Activated naive CD8-positive, alpha-beta T cell treated with anti-CD3 and anti-CD28 coated beads, Interleukin-2, amount 10 ng/mL, durations not matched to agents 7 days and 5 days (primary cell): ENCODE measurements around the gene NPTN. TPM values are rescaled to one million over a fixed set of nuclear protein-coding genes. Genes with fewer than 3 reads are reported as not detected.
"Not testable (repeated sequence)": the region's sequence is repeated elsewhere in the genome, so short reads cannot be mapped to it uniquely, and the experiment has no call there.

Experiments used
- ATAC-seq: fragments of 150-1000 bp; cut with Tn5 transposase; one replicate; pipeline ENCODE4 v1.10.0; 2021; ENCODE audit warnings: low read depth, moderate library complexity
- POLR2A ChIA-PET: fragments of 350-600 bp; sonication (Branson Sonifier 250); formaldehyde crosslinking; loops from one replicate; lab custom pipeline; 2021; ENCODE audit warnings: antibody characterized with exemption; lab: Charles Lee
- DNase-seq: peaks from one replicate; pipeline ENCODE4 v3.0.0; 2021
- H3K27ac Mint-ChIP-seq: one replicate; pipeline ENCODE4 v1.8.0; 2022; ENCODE audit warnings: mild to moderate bottlenecking, mixed read lengths
- H3K27me3 Mint-ChIP-seq: one replicate; pipeline ENCODE4 v1.8.0; 2022; ENCODE audit warnings: mild to moderate bottlenecking, moderate library complexity, mixed read lengths
- H3K36me3 Mint-ChIP-seq: one replicate; pipeline ENCODE4 v1.8.0; 2021; ENCODE audit warnings: mild to moderate bottlenecking, mixed read lengths
- H3K4me1 Mint-ChIP-seq: one replicate; pipeline ENCODE4 v1.8.0; 2021; ENCODE audit warnings: mixed read lengths
- H3K4me3 Mint-ChIP-seq: one replicate; pipeline ENCODE4 v1.8.0; 2022; ENCODE audit warnings: mild to moderate bottlenecking, moderate library complexity, mixed read lengths
- H3K9me3 Mint-ChIP-seq: one replicate; pipeline ENCODE4 v1.8.0; 2021; ENCODE audit warnings: mixed read lengths
- total RNA-seq, 2 experiments: library from RNA; stranded (reverse); gene quantifications; one replicate each; pipeline ENCODE4 v1.2.3, GENCODE V29; 2021

NPTN gene
- total RNA-seq, 2 experiments from 2014 or later: 30.4 to 33.6 TPM

DNA sequence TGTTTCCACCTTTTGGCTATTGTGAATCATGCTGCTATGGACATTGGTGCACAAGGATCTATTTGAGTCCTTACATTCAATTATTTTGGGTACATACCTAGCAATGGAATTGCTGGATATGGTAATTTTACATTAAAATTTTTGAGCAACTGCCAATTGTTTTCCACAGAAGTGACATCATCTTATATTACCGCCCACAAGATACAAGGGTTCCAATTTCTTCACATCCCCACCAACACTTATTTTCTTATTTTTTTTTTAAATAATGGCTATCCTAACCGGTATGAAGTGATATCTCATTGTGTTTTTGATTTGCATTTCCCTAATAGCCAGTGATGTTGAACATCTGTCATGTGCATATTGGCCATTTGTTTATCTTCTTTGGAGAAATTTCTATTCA is 22.5 kb upstream of the NPTN start:
- H3K36me3 Mint-ChIP-seq: peaks cover 2% of the 10 kb centered on the region
- DNase-seq: no peak
- H3K27ac Mint-ChIP-seq: no peak overlapping the region
- H3K4me1 Mint-ChIP-seq: peaks cover 7% of the 10 kb centered on the region
- no peak for ATAC-seq
- H3K4me3 Mint-ChIP-seq: no peak overlapping the region
- POLR2A ChIA-PET: no interaction called here
- peaks cover 1% of the 10 kb centered on the region for H3K9me3 Mint-ChIP-seq
- H3K27me3 Mint-ChIP-seq: peaks cover 23% of the 10 kb centered on the region

DNA sequence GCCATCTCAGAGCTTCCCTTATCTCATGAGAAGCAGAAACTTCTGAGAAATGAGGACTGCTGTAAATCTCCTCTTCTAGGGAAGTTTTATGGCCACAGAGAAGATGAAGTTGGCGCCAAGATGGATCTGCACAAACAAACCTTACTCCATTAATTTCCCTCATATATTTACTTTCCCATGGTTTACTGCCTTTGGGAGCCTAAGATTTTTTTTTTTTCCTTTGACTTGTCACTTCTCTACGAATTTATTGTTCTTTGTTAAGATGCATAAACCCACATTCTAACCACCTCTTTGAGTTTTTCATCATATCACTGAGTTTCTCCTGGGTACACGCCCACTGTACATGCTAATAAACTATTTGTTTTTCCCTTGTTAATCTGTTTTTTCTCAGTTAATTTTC is 21.5 kb upstream of the NPTN start:
- Mint-ChIP-seq H3K27me3 (peaks cover 19% of the 10 kb centered on the region), H3K36me3 (peaks cover 2% of the 10 kb centered on the region), H3K4me1 (peaks cover 8% of the 10 kb centered on the region), H3K27ac (no peak overlapping the region), H3K9me3 (peaks cover 1% of the 10 kb centered on the region), H3K4me3 (no peak overlapping the region)
- POLR2A ChIA-PET: no interaction called here
- DNase-seq: no peak
- ATAC-seq: no peak

DNA sequence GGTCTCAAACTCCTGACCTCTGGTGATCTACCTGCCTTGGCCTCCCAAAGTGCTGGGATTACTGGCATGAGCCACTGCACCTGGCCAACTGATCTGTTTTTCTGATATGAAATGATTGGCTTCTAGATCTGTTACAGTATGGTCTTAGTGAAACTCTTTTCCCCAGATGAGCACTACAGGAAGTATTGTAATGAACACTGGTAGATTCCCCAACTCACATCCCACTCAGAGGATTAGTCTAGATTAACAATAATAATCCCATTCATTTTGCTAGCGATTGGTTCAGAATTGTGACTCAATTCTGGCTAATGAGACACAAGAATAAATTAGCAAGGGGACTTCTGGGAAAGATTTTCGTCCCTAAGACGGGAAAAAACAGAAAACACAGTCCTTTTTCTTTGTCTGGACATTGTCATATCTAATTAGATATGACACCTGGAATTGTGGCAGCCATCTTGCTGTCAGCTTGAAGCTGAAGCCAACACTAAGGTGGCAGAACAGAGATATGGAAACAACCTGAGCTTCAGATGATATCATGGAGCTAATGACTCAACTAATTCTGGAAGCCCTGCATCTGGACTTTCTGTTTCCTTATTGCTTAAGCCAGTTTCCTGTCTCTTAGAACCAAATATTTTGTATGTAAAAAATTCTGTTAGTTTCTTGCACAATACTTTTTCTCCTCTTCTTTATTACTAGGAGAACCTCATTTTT is 17.4 kb upstream of the NPTN start:
- Mint-ChIP-seq H3K9me3 (peaks cover 1% of the 10 kb centered on the region), H3K4me3 (no peak overlapping the region), H3K27me3 (peaks cover 6% of the 10 kb centered on the region), H3K36me3 (peaks cover 2% of the 10 kb centered on the region), H3K4me1 (peaks cover 8% of the 10 kb centered on the region), H3K27ac (no peak overlapping the region)
- no peak for DNase-seq
- ATAC-seq: no peak
- POLR2A ChIA-PET: no interaction called here

DNA sequence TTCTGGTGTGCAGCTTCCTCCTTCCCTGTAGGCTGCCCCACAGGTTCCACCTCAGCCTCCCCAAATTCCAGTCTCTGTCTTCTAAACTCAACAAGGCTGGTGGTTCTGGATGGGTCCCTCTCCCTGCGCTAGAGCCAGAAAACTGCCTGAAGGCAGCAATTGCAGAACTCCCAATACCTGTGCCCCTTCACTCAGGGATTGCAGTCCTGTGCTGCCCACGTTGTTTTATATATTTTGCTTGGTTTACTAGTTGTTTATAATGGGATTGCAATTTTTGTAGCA is 14.8 kb upstream of the NPTN start:
- Mint-ChIP-seq H3K36me3 (peaks cover 2% of the 10 kb centered on the region), H3K9me3 (no peaks in the 10 kb centered on the region), H3K4me1 (peaks cover 8% of the 10 kb centered on the region), H3K27me3 (peaks cover 8% of the 10 kb centered on the region), H3K27ac (no peak overlapping the region), H3K4me3 (no peak overlapping the region)
- DNase-seq (no peak), ATAC-seq (no peak)
- POLR2A ChIA-PET: no interaction called here

DNA sequence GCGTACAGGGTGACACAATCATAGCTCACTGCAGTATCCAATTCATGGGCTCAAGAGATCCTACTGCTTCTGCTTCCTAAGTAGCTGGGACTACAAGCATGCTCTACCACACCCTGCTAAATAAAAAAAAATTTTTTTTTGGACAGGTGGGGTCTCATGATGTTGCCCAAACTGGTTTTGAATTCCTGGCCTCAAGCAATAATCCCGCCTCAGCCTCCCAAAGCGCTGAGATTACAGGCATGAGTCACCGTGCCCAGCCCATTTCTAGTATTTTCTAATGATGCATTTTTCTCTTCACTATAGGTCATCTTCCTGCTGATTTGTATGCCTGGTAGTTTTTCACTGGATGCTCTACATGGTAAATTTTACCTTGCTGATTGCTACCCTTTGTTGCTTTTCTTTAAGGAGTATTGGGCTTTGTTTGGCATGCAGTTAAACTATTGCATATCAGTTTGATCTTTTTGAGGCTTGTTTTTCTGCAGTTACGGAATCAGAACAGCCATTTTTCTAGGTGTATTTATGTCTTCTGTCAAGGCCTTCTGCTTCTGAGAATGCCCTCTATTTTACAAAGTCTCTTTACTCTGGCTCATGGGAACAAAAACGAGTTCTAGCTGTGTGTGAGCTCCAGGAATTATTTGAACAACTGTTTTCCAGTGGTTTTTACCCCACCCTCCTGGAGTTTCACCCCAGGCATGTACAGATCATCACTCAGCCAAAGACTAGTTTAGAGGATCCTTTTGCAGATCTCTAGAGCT is 14.2 kb upstream of the NPTN start:
- peaks cover 8% of the 10 kb centered on the region for H3K4me1 Mint-ChIP-seq
- no peak overlapping the region for H3K4me3 Mint-ChIP-seq
- H3K27me3 Mint-ChIP-seq: peaks cover 8% of the 10 kb centered on the region
- DNase-seq (no peak), ATAC-seq (no peak)
- H3K36me3 Mint-ChIP-seq: peaks cover 2% of the 10 kb centered on the region
- H3K27ac Mint-ChIP-seq: no peak overlapping the region
- POLR2A ChIA-PET: no interaction called here
- no peaks in the 10 kb centered on the region for H3K9me3 Mint-ChIP-seq

DNA sequence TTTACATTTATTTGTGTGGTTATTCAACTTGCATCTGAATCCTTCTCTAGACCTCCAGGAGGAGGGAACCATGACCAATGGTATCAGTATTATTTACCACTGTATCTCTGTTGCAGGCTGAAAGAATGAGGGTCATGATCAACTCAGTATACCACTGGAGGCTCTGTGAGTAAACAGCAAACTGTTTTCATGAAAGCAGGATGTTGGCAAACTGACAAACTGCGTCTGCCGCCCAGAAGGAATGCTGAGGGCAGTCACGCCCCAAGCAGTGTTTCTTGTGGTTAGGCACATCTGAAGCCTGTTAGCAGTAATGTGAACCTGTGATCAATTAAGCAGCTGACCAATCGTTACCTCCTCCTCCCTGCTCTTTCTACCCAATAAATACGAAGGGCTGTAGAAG is 6.3 kb upstream of the NPTN start:
- not testable (repeated sequence) for ATAC-seq, H3K36me3 Mint-ChIP-seq

DNA sequence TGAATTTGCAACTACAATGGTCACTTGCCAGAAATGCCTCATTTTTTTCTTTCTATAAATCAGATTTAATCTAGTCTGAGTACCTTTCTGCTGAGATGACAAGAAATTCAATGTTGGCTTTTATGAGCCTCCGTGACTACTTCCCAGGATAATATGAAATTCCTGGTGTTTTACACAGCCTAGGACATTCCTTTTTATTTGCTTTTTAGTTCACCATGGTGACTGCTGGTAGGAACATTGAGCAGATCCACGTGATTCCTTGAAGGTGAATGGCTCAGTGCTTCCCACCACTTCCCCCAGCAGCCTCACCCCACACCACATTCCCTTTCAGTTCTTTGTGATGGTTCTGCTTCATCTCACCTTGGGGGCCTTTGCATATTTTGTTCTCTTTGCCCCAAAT is 4.3 kb upstream of the NPTN start:
- Mint-ChIP-seq H3K27me3 (peaks cover 28% of the 10 kb centered on the region), H3K4me3 (no peak overlapping the region), H3K9me3 (peaks cover 6% of the 10 kb centered on the region), H3K36me3 (no peaks in the 10 kb centered on the region), H3K4me1 (peaks cover 14% of the 10 kb centered on the region), H3K27ac (no peak overlapping the region)
- POLR2A ChIA-PET: interaction anchor here (1.4 kb wide), 1 partner anchor 81 kb away, joined by 3 read pairs; no protein-coding TSS in a partner anchor
- ATAC-seq: no peak
- no peak for DNase-seq

More for the DNA sequence above, 6.3 kb upstream of the NPTN start:
- H3K4me3 Mint-ChIP-seq, H3K4me1 Mint-ChIP-seq, DNase-seq, POLR2A ChIA-PET, H3K9me3 Mint-ChIP-seq, H3K27ac Mint-ChIP-seq: not testable (repeated sequence)
- H3K27me3 Mint-ChIP-seq: peaks cover 32% of the 10 kb centered on the region

DNA sequence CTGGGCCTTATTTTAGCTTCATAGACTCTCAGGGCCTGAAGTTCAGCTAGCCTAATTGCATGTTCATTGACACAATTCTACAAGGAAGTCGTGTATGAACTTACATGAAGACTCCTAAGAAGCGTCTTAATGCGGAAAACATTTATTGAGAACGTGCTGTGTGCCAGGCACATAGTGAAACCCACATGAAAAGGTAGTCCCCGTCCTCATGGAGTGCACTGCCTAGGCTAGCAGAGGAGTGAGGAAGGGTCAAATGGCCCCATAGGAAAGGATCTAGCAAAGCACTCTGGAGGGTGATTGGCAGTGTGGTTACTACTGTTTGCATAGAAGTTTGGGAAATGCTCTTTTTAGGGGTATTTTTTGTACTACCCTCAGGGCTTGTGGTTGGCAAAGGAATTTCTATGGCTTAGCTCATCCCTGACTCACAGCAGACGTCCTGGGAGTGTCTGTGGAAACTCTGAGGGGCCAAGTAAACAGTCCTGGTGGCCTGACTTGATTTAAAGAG is 854 bp upstream of the NPTN start:
- DNase-seq: no peak
- peak overlapping the region; percentile 80 for H3K27ac Mint-ChIP-seq
- H3K9me3 Mint-ChIP-seq: no peaks in the 10 kb centered on the region
- H3K4me3 Mint-ChIP-seq: peak overlapping the region; percentile 82
- POLR2A ChIA-PET: no interaction called here
- H3K36me3 Mint-ChIP-seq: no peaks in the 10 kb centered on the region
- H3K4me1 Mint-ChIP-seq: peaks cover 37% of the 10 kb centered on the region
- ATAC-seq: no peak
- peaks cover 17% of the 10 kb centered on the region for H3K27me3 Mint-ChIP-seq

DNA sequence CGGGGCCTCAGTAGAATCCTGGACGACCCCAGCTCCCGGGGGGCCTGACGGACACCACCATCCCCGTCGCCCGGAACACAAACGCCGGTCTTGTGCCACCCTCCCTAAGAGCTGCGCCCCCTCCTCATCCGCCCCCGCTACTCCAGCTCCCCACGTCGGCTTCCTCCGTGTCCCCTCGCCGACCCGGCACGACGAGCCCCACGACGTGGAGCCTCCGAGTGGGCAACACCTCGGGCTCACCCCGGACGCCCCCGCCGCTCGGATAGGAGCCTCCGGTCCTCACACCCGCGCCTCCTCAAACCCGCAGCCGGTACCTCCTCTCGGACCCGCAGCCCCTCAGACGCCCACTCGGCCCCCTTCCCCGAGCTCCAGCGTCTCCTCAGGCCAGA is 525 bp downstream of the NPTN start:
- Mint-ChIP-seq H3K36me3 (peaks cover 3% of the 10 kb centered on the region), H3K27me3 (peaks cover 9% of the 10 kb centered on the region), H3K27ac (peak overlapping the region; percentile 68), H3K9me3 (no peaks in the 10 kb centered on the region), H3K4me1 (peaks cover 43% of the 10 kb centered on the region), H3K4me3 (peak overlapping the region; percentile 82)
- DNase-seq: no peak
- POLR2A ChIA-PET: no interaction called here
- ATAC-seq: peak; percentile 2

DNA sequence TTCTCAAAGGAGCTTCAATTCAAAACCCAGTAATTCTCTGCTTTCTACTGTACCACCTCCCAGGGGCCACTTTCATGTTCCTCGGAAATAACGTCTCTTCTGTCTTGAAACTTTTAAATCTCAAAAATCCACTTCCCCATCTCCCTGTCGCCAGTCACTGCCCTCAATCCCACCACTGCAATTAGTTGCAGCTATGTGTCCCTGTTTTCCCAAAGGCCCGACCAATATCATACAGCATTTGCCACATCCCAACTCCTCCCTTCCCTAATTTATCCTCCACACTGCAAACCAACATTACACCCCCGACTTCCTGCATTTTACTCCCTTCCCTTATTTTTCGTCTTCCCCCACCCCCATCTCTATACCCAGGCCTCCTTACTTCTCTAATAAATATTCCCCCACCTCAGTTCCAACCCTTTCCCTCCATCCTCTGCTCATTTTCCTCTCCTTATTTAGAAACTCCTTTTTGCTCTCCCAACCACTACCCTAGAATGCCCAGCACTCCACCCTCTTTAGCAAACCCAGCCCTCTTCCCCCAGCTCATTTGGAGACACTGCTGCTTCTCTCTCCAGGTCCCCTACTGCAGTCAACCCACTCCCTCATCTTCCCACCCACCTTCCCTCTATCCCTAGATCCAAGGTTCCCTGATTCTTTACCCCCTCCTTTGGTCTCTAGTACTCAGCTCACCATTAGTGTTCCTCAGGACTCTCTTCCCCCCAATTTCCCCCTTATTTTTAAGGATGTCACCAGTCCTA is 1.1 kb downstream of the NPTN start:
- no peak for ATAC-seq
- H3K4me1 Mint-ChIP-seq: peaks cover 42% of the 10 kb centered on the region
- H3K9me3 Mint-ChIP-seq: no peaks in the 10 kb centered on the region
- peak overlapping the region; percentile 82 for H3K4me3 Mint-ChIP-seq
- peak overlapping the region; percentile 68 for H3K27ac Mint-ChIP-seq
- peaks cover 3% of the 10 kb centered on the region for H3K36me3 Mint-ChIP-seq
- DNase-seq: no peak
- peaks cover 7% of the 10 kb centered on the region for H3K27me3 Mint-ChIP-seq
- POLR2A ChIA-PET: no interaction called here

DNA sequence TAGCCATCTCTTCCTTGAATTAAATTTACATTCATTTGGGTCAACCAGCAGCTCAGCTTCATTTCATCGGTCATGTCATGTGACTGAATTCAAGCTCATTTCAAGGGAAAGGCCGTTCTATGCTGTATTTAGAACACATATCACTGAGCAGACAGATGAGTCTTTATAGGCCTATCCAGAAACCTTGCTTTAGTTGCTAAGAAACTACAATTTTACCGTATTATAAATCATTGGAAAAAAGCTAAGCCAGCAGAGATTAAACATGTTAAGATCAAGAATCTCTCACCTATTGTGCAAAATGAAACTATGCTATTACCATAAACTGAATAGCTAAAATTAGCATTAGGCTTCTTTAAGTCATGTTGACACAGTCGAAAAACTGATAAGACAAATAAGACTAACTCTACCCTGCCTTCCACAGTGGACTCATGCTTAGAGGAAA is 2.2 kb downstream of the NPTN start:
- no peak for ATAC-seq
- POLR2A ChIA-PET: interaction anchor here (0.5 kb wide), 1 partner anchor 18 kb away, joined by 4 read pairs; no protein-coding TSS in a partner anchor
- Mint-ChIP-seq H3K9me3 (no peaks in the 10 kb centered on the region), H3K27me3 (no peaks in the 10 kb centered on the region), H3K27ac (no peak overlapping the region), H3K4me3 (peak overlapping the region; percentile 13), H3K4me1 (peaks cover 36% of the 10 kb centered on the region), H3K36me3 (peaks cover 3% of the 10 kb centered on the region)
- no peak for DNase-seq

DNA sequence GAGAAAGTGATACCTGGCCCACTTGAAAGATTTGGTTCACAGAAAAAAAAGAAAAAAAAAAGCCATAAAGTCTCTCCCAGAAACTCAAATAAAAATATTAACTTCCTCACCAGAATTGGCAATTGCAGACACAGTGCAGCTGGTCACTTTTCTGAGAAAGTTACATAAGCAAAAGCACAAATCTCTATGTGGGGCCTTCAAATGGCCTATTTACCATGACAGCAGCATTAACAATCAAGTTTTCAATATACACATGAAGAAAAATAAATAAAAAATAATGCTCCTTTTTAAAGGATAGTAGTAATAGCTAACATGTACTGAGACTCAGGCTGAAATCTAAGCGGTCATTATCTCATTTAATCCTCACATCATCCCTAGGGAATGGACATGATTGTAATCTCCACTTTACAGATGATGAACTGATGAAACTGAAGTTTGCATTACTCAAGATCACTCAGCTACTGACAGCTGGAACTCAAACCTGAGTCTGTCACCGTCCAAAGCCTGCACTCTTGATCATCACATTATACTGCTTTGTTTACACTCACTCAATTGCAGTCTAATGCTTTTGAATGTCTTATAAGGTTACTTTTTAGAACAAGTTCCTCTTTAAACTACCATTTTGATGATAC is 3.3 kb downstream of the NPTN start:
- Mint-ChIP-seq H3K27ac (no peak overlapping the region), H3K9me3 (no peaks in the 10 kb centered on the region), H3K36me3 (peaks cover 3% of the 10 kb centered on the region), H3K4me1 (peaks cover 36% of the 10 kb centered on the region), H3K4me3 (no peak overlapping the region), H3K27me3 (no peaks in the 10 kb centered on the region)
- POLR2A ChIA-PET: no interaction called here
- DNase-seq (no peak), ATAC-seq (no peak)
